Measurements from ENCODE around the gene PDIA3. TPM values are rescaled to one million over a fixed set of nuclear protein-coding genes. Genes with fewer than 3 reads are reported as not detected.
A peak's percentile ranks its signal among the peaks of the same experiment; 100 is the strongest.

The PDIA3 gene
- total RNA-seq, 4 donors from 2014 or later = 70.6 to 256 (median 101) TPM

GRCh38 chr15:43772624-43773023, 26.4 kb downstream of the PDIA3 start:
- H3K9me3 ChIP-seq = no peaks in the 10 kb centered on the region
- H3K27me3 ChIP-seq = no peaks in the 10 kb centered on the region
- peaks cover 36 to 63% (median 61%) of the 10 kb centered on the region in 4 donors for H3K36me3 ChIP-seq
- DNase-seq (ENCODE audit: extremely low spot score) = no peak
- peaks cover 4 to 21% (median 17%) of the 10 kb centered on the region in 4 donors for H3K4me1 ChIP-seq
- no peak for TF ChIP-seq POLR2AphosphoS5 (IDR thresholded peaks at IDR 0.05)
- TF ChIP-seq, protein P1, sequence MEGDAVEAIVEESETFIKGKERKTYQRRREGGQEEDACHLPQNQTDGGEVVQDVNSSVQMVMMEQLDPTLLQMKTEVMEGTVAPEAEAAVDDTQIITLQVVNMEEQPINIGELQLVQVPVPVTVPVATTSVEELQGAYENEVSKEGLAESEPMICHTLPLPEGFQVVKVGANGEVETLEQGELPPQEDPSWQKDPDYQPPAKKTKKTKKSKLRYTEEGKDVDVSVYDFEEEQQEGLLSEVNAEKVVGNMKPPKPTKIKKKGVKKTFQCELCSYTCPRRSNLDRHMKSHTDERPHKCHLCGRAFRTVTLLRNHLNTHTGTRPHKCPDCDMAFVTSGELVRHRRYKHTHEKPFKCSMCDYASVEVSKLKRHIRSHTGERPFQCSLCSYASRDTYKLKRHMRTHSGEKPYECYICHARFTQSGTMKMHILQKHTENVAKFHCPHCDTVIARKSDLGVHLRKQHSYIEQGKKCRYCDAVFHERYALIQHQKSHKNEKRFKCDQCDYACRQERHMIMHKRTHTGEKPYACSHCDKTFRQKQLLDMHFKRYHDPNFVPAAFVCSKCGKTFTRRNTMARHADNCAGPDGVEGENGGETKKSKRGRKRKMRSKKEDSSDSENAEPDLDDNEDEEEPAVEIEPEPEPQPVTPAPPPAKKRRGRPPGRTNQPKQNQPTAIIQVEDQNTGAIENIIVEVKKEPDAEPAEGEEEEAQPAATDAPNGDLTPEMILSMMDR (IDR thresholded peaks at IDR 0.05) = no peak
- no peak for TF ChIP-seq POLR2A (IDR thresholded peaks at IDR 0.05; ENCODE audit: low read depth)
- no peak for TF ChIP-seq EP300 (IDR thresholded peaks at IDR 0.05)
- no peak overlapping the region for H3K4me3 ChIP-seq
- intact Hi-C loops (cut with DNase I) = no loop called here
- H3K27ac ChIP-seq (replicated peaks in 1 of 4) = no peak overlapping the region

DNA sequence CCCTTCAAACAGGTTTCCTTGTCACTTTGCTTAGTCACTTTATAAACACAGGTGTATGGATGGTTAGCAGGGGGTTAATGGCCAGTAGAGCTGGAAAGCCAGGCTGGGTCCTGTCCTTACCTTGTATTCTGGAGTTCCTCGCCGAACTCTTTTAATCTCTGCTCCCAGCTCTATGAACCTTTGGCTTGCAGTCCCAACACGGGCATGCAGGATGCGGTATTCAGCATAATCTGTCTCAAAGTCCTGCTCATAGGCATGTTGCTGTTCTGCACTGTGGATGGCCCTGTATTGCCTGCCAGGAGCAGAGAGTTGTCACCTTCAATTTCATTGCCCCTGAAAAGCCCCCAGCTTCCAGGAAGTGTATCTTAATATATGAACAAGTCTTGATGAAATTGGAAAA, 27.8 kb downstream of the PDIA3 start:
- Histone ChIP-seq H3K9me3 (no peaks in the 10 kb centered on the region), H3K27me3 (no peaks in the 10 kb centered on the region), H3K4me3 (no peak overlapping the region), H3K36me3 (peaks cover 24 to 48% (median 46%) of the 10 kb centered on the region in 4 donors), H3K27ac (replicated peaks in 1 of 4) (peak overlapping the region in 1 of 4 donors; percentile 94), H3K4me1 (peaks cover 9 to 27% (median 23%) of the 10 kb centered on the region in 4 donors)
- WGBS = 74% methylated on average over 4 of the region's 4 CpGs
- intact Hi-C loops (cut with DNase I) = no loop called here
- TF ChIP-seq POLR2A (IDR thresholded peaks at IDR 0.05; ENCODE audit: low read depth) (no peak), EP300 (IDR thresholded peaks at IDR 0.05) (no peak), POLR2AphosphoS5 (IDR thresholded peaks at IDR 0.05) (no peak)
- TF ChIP-seq, protein P1 (IDR thresholded peaks at IDR 0.05) = no peak
- DNase-seq (ENCODE audit: extremely low spot score) = no peak

GRCh38 chr15:43775411-43775965, 29.2 kb downstream of the PDIA3 start:
- no peak for DNase-seq (ENCODE audit: extremely low spot score)
- Histone ChIP-seq H3K36me3 (peaks cover 19 to 36% (median 34%) of the 10 kb centered on the region in 4 donors), H3K4me3 (peak overlapping the region in 1 of 4 donors; percentile 69), H3K27me3 (no peaks in the 10 kb centered on the region), H3K9me3 (no peaks in the 10 kb centered on the region), H3K4me1 (peaks cover 9 to 27% (median 23%) of the 10 kb centered on the region in 4 donors), H3K27ac (replicated peaks in 1 of 4) (peak overlapping the region; percentile 84 to 94 (median 92))
- WGBS = 100% methylated on average over 1 of the region's 1 CpG
- TF ChIP-seq POLR2AphosphoS5 (IDR thresholded peaks at IDR 0.05) (peak; percentile 23 to 31), EP300 (IDR thresholded peaks at IDR 0.05) (no peak)
- TF ChIP-seq, protein P1 (IDR thresholded peaks at IDR 0.05) = peak; percentile 16 to 27 (median 26)
- intact Hi-C loops (cut with DNase I) = no loop called here

- H3K4me3 ChIP-seq = peak overlapping the region; percentile 64 to 79 (median 67)
- TF ChIP-seq POLR2A (IDR thresholded peaks at IDR 0.05; ENCODE audit: low read depth) (no peak), POLR2AphosphoS5 (IDR thresholded peaks at IDR 0.05) (no peak), EP300 (IDR thresholded peaks at IDR 0.05) (no peak)
- TF ChIP-seq, protein P1 (IDR thresholded peaks at IDR 0.05) = no peak
- no peak for DNase-seq (ENCODE audit: extremely low spot score)
- H3K9me3 ChIP-seq = no peaks in the 10 kb centered on the region
- 38% methylated on average over 17 of the region's 35 CpGs for WGBS
- peaks cover 9 to 27% (median 23%) of the 10 kb centered on the region in 4 donors for H3K4me1 ChIP-seq
- H3K36me3 ChIP-seq = peaks cover 12 to 29% (median 27%) of the 10 kb centered on the region in 4 donors
- intact Hi-C loops (cut with DNase I) = no loop called here
- H3K27me3 ChIP-seq = no peaks in the 10 kb centered on the region
- peak overlapping the region; percentile 84 to 94 (median 92) for H3K27ac ChIP-seq (replicated peaks in 1 of 4)
Observed at GRCh38 chr15:43776101-43776717, 30.0 kb downstream of the PDIA3 start.
